BLaER1 (cell line): Measurements from ENCODE around the gene SPINK9.
"Not testable (repeated sequence)": the region's sequence is repeated elsewhere in the genome, so short reads cannot be mapped to it uniquely, and the experiment has no call there.

Experiments
- H3K27ac ChIP-seq: shearing (Covaris generic); formaldehyde crosslinking; 2 replicates; pipeline ENCODE4 v1.8.1; 2022
- H3K27me3 ChIP-seq: shearing (Covaris generic); formaldehyde crosslinking; 2 replicates; pipeline ENCODE4 v1.8.1; 2022
- H3K36me3 ChIP-seq: shearing (Covaris generic); formaldehyde crosslinking; 2 replicates; pipeline ENCODE4 v1.8.1; 2022
- H3K4me1 ChIP-seq: shearing (Covaris generic); formaldehyde crosslinking; 2 replicates; pipeline ENCODE4 v1.8.1; 2022
- H3K4me2 ChIP-seq: shearing (Covaris generic); formaldehyde crosslinking; 2 replicates; pipeline ENCODE4 v1.8.1; 2022
- H3K4me3 ChIP-seq: shearing (Covaris generic); formaldehyde crosslinking; 2 replicates; pipeline ENCODE4 v1.8.1; 2022
- H3K9ac ChIP-seq: shearing (Covaris generic); formaldehyde crosslinking; 2 replicates; pipeline ENCODE4 v1.8.1; 2022
- H3K9me3 ChIP-seq: shearing (Covaris generic); formaldehyde crosslinking; 2 replicates; pipeline ENCODE4 v1.8.1; 2022
- H4K20me1 ChIP-seq: shearing (Covaris generic); formaldehyde crosslinking; 2 replicates; pipeline ENCODE4 v1.8.1; 2022
- Cebpa-rat ChIP-seq: shearing (Covaris generic); IDR thresholded peaks from 2 replicates; pipeline ENCODE4 v1.8.1; 2022

SPINK9 gene

GRCh38 chr5:148335259-148335658 is at the start of gene SPINK9:
SPINK9 (plus strand) TSS chr5:148335559; CDS start chr5:148335614, 55 bp downstream.
- Histone ChIP-seq H3K4me3 (no peak within 1 kb of the TSS), H3K4me2 (no peak within 1 kb of the TSS), H4K20me1 (no peaks in the 10 kb centered on the region), H3K27ac (no peak within 1 kb of the TSS), H3K27me3 (no peaks in the 10 kb centered on the region), H3K36me3 (no peaks in the 10 kb centered on the region), H3K9me3 (no peaks in the 10 kb centered on the region), H3K9ac (no peak within 1 kb of the TSS), H3K4me1 (no peaks in the 10 kb centered on the region)
- TF ChIP-seq Cebpa-rat, result no peak

- no peak overlapping the region for H3K4me3 ChIP-seq
- TF ChIP-seq Cebpa-rat, result no peak
- no peak overlapping the region for H3K27ac ChIP-seq
- H4K20me1 ChIP-seq, result no peaks in the 10 kb centered on the region
- no peaks in the 10 kb centered on the region for H3K9me3 ChIP-seq
- no peaks in the 10 kb centered on the region for H3K27me3 ChIP-seq
- H3K4me2 ChIP-seq, result no peak overlapping the region
- H3K36me3 ChIP-seq, result no peaks in the 10 kb centered on the region
- H3K9ac ChIP-seq, result no peak overlapping the region
- no peaks in the 10 kb centered on the region for H3K4me1 ChIP-seq
Observed at GRCh38 chr5:148290271-148291195, 44.8 kb upstream of the SPINK9 start.

DNA sequence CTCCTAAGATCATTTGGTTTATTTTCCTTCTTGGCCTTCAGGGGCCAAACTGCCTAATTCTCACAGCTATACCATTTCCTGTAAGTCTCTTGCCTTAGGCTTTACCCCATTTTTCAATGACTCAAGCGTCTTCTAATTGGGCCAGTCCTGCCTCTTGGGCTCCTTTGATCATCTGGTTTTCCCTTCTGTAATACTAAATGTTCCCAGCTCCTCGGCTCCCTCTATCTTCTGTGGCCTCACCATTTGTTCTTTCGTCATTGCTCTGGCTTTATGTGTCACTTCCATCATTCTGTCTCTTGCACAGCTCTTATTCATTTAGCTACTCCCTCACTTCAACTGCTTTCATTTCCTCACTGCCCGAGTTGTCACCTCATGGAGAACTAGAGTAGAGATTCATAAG is 37.6 kb upstream of the SPINK9 start:
- TF ChIP-seq Cebpa-rat, result no peak
- Histone ChIP-seq H3K4me3 (no peak overlapping the region), H3K27me3 (no peaks in the 10 kb centered on the region), H4K20me1 (no peaks in the 10 kb centered on the region), H3K4me2 (no peak overlapping the region), H3K9me3 (no peaks in the 10 kb centered on the region), H3K9ac (no peak overlapping the region), H3K36me3 (no peaks in the 10 kb centered on the region), H3K4me1 (no peaks in the 10 kb centered on the region), H3K27ac (no peak overlapping the region)

DNA sequence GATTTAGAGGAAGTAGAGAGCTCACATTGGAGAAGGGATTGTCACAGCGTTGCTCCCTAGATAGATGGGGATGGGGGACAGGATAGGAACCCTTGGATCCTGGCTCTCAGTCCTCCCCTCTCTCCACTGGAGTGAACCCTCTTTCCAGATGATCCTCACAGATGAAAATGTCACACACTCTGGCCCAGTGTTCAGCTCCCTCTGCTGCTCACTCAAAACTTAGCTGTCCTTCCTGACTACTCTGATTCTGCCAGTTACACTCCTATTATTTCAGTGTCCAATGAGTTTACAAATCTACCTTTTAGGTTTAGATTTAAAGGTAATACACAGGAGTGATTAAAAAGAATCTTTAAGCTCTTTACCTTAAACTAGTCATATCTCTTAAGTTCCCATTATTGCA is 28.9 kb upstream of the SPINK9 start:
- Histone ChIP-seq H4K20me1 (no peaks in the 10 kb centered on the region), H3K9me3 (no peaks in the 10 kb centered on the region), H3K4me1 (no peaks in the 10 kb centered on the region), H3K36me3 (no peaks in the 10 kb centered on the region), H3K9ac (no peak overlapping the region), H3K27me3 (no peaks in the 10 kb centered on the region), H3K4me3 (no peak overlapping the region), H3K4me2 (no peak overlapping the region), H3K27ac (no peak overlapping the region)
- TF ChIP-seq Cebpa-rat, result no peak

DNA sequence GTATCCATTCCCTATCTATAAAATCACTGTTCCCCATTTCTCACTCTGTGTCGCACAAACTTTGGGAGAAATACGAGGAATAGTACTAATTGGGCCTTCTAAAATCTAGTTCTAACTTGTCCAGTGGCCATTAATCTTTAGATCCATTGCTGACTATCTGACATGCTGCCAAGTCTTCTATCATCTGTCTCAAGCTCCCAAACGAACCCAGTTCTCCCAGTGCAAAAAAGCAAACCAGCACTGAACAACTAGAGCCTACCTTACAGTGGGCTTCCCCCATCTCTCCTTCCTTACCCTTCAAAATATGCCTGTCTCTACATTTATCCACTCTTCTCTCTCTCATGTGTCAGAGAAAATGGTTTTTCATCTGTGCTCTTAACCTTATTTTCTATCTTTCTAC is 26.3 kb upstream of the SPINK9 start:
- Histone ChIP-seq H3K4me3 (no peak overlapping the region), H3K4me1 (no peaks in the 10 kb centered on the region), H3K9me3 (no peaks in the 10 kb centered on the region), H3K9ac (no peak overlapping the region), H3K4me2 (no peak overlapping the region), H3K36me3 (no peaks in the 10 kb centered on the region), H4K20me1 (no peaks in the 10 kb centered on the region), H3K27me3 (no peaks in the 10 kb centered on the region), H3K27ac (no peak overlapping the region)
- no peak for TF ChIP-seq Cebpa-rat

DNA sequence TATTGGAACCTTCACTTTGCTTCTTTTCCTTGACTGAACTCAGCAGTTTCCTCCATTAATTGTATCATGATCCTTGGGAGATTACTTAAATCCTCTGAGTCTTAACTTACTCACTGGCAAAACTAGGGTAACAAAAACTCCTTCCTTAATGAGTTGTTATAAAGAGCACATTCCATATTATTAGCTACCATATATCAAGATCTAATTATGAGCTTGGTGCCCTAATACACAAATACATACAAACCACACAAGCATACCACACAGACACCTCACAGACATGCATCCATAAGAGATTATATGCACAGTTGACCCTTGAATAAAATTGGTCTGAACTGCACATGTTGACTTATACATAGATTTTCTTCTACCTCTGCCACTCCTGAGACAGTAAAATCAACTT is 25.6 kb upstream of the SPINK9 start:
- Histone ChIP-seq H3K9me3 (no peaks in the 10 kb centered on the region), H3K36me3 (no peaks in the 10 kb centered on the region), H3K4me3 (no peak overlapping the region), H3K27ac (no peak overlapping the region), H3K4me2 (no peak overlapping the region), H4K20me1 (no peaks in the 10 kb centered on the region), H3K4me1 (no peaks in the 10 kb centered on the region), H3K9ac (no peak overlapping the region), H3K27me3 (no peaks in the 10 kb centered on the region)
- TF ChIP-seq Cebpa-rat, result no peak

DNA sequence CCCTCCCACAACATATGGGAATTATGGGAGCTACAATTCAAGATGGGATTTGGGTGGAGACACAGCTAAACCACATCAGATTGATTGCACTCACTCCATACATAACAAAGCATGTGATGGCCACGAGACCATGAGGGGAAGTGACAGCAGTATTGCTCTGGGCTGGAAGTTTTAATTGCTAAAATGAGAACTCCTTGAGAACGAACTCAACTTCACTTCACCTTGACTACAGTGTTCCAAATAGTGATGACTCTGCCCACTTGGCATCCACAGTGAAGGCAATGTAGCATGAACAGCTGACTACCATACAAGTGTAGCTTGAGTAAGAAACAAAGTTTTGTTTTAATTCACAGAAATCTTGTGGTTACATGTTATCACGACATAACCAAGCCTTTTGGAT is 23.9 kb upstream of the SPINK9 start:
- no peaks in the 10 kb centered on the region for H3K36me3 ChIP-seq
- H4K20me1 ChIP-seq, result no peaks in the 10 kb centered on the region
- H3K4me2 ChIP-seq, result no peak overlapping the region
- no peak overlapping the region for H3K9ac ChIP-seq
- no peaks in the 10 kb centered on the region for H3K4me1 ChIP-seq
- no peak for TF ChIP-seq Cebpa-rat
- H3K27ac ChIP-seq, result no peak overlapping the region
- no peaks in the 10 kb centered on the region for H3K9me3 ChIP-seq
- H3K27me3 ChIP-seq, result no peaks in the 10 kb centered on the region
- no peak overlapping the region for H3K4me3 ChIP-seq

DNA sequence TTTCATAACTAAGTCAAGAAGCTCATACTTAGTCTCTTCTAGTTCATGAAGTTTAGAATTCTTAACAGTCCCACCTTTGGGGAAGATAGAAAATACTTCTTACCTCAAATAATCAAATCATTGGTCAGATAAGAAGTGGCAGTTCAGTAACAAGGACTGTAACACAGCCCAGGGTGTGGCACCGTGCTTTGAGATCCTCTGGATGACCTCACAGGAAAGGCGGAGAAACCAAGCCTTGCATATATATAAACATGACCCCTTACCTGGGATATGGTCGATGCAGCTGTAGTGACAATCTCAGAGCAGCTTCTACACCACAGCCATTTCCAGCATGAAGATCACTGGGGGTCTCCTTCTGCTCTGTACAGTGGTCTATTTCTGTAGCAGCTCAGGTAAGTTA is 23.2 kb upstream of the SPINK9 start, which contains the start of gene SPINK7:
Gene SPINK7 (plus strand): TSS at position 271 of the 400 bp plus-strand sequence. CDS start 61 bp downstream, at position 332.
- Histone ChIP-seq H3K4me2 (no peak within 1 kb of the TSS), H3K27me3 (no peaks in the 10 kb centered on the region), H3K36me3 (no peaks in the 10 kb centered on the region), H3K4me3 (no peak within 1 kb of the TSS), H3K27ac (no peak within 1 kb of the TSS), H4K20me1 (no peaks in the 10 kb centered on the region), H3K9me3 (no peaks in the 10 kb centered on the region), H3K4me1 (no peaks in the 10 kb centered on the region), H3K9ac (no peak within 1 kb of the TSS)
- no peak for TF ChIP-seq Cebpa-rat

DNA sequence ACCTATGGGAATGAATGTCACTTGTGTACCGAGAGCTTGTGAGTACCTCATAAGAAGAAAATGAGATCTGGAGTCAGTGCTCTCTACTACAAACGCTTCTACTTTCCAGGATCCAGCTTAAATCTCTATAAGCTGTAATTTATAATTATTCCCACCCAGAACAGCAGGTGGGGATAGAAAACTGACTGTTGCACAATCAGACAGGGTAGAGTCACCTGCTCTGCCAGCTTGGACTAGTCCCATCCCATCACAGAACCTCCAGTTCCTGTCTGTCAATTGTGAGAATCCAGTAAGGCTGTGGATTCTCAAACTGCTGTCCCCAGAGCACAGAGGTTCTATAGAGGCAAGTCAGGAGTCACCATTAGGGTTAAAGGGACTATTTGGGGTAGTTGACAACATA is 21.2 kb upstream of the SPINK9 start:
- Histone ChIP-seq H3K27me3 (no peaks in the 10 kb centered on the region), H3K36me3 (no peaks in the 10 kb centered on the region), H3K9ac (no peak overlapping the region), H3K27ac (no peak overlapping the region), H3K4me3 (no peak overlapping the region), H3K9me3 (no peaks in the 10 kb centered on the region), H3K4me2 (no peak overlapping the region), H4K20me1 (no peaks in the 10 kb centered on the region), H3K4me1 (no peaks in the 10 kb centered on the region)
- TF ChIP-seq Cebpa-rat, result no peak

DNA sequence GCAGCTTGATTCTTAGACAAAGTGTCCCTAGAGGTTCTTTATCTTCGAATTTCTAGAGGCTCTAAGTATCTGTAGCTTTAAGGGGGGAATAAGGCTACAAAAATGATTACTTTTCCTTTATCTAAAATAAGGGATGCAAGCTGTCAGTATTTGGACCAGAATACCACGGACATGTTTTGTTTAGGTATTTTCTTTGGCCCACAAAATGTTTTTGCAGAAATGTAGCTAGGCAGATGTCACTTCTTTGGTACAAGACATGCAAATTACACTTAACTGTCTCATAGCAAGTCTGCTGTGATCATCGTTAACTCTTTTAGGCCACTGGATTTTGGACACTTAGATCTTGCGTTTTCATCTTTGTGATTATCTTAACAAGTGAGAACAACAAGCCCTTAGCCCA is 20.6 kb upstream of the SPINK9 start:
- Histone ChIP-seq H3K9me3 (no peaks in the 10 kb centered on the region), H3K9ac (no peak overlapping the region), H3K36me3 (no peaks in the 10 kb centered on the region), H3K27me3 (no peaks in the 10 kb centered on the region), H3K4me2 (no peak overlapping the region), H4K20me1 (no peaks in the 10 kb centered on the region), H3K4me3 (no peak overlapping the region), H3K4me1 (no peaks in the 10 kb centered on the region), H3K27ac (no peak overlapping the region)
- no peak for TF ChIP-seq Cebpa-rat

DNA sequence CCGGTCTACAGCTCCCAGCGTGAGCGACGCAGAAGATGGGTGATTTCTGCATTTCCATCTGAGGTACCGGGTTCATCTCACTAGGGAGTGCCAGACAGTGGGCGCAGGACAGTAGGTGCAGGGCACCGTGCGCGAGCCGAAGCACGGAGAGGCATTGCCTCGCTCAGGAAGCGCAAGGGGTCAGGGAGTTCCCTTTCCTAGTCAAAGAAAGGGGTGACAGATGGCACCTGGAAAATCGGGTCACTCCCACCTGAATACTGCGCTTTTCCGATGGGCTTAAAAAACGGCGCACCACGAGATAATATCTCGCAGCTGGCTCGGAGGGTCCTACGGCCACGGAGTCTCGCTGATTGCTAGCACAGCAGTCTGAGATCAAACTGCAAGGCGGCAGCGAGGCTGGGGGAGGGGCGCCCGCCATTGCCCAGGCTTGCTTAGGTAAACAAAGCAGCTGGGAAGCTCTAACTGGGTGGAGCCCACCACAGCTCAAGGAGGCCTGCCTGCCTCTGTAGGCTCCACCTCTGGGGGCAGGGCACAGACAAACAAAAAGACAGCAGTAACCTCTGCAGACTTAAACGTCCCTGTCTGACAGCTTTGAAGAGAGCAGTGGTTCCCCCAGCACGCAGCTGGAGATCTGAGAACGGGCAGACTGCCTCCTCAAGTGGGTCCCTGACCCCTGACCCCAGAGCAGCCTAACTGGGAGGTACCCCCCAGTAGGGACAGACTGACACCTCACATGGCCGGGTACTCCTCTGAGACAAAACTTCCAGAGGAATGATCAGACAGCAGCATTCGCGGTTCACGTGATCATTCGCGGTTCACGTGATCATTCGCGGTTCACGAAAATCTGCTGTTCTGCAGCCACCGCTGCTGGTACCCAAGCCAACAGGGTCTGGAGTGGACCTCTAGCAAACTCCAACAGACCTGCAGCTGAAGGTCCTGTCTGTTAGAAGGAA is 15.1 kb upstream of the SPINK9 start:
- H3K27ac ChIP-seq, H3K9ac ChIP-seq, H3K9me3 ChIP-seq, H3K4me2 ChIP-seq, H3K4me1 ChIP-seq, H3K27me3 ChIP-seq, H3K4me3 ChIP-seq, H3K36me3 ChIP-seq, H4K20me1 ChIP-seq: not testable (repeated sequence)
